GM06990 (cell line): ENCODE data around the gene UTP25.

ENCODE experiments used
- DNase-seq: peaks from one replicate; pipeline ENCODE4 v3.0.0-alpha.2; 2011; ENCODE audit not compliant: insufficient read length; ENCODE audit errors: extremely low read depth
- H3K27me3 ChIP-seq: replicated peaks from 2 replicates; pipeline ENCODE4 v1.6.0; 2011; ENCODE audit warnings: low read length; ENCODE audit not compliant: control insufficient read depth, insufficient read depth
- H3K36me3 ChIP-seq: 2 replicates; pipeline ENCODE4 v1.5.1; 2011; ENCODE audit warnings: low read length; ENCODE audit not compliant: control insufficient read depth, insufficient read depth
- H3K4me3 ChIP-seq: replicated peaks from 2 replicates; pipeline ENCODE4 v1.5.1; 2011; ENCODE audit warnings: low read depth, mild to moderate bottlenecking, control low read depth, low read length
- TF ChIP-seq, protein P1 (sequence below): IDR thresholded peaks from 2 replicates; pipeline ENCODE4 v1.5.1; 2011; ENCODE audit warnings: low read length, control low read depth, mild to moderate bottlenecking, inconsistent platforms; ENCODE audit not compliant: insufficient read depth, poor library complexity, severe bottlenecking

Gene UTP25

DNA sequence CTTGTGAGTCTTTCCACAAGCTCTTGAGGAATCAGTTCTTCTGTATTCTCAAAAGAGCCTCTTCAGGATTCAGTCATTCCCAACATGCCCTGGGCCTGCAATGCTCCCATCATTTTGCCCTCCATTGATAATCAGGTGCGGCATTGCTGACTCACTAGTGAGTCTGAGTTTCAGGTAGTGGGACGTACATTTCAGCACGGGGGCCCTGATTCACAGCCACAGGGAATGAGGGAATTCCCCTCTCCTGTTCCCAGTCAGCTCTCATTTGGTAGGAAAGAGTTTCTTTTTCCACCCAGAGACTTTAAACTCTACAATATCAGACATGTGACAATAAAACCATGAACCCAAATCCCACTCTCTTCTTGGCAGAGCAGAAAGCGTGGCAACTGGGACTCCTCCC is 18.2 kb upstream of the UTP25 start:
- Histone ChIP-seq H3K4me3 (no peak overlapping the region), H3K27me3 (no peaks in the 10 kb centered on the region), H3K36me3 (no peaks in the 10 kb centered on the region)
- no peak for DNase-seq
- TF ChIP-seq, protein P1, sequence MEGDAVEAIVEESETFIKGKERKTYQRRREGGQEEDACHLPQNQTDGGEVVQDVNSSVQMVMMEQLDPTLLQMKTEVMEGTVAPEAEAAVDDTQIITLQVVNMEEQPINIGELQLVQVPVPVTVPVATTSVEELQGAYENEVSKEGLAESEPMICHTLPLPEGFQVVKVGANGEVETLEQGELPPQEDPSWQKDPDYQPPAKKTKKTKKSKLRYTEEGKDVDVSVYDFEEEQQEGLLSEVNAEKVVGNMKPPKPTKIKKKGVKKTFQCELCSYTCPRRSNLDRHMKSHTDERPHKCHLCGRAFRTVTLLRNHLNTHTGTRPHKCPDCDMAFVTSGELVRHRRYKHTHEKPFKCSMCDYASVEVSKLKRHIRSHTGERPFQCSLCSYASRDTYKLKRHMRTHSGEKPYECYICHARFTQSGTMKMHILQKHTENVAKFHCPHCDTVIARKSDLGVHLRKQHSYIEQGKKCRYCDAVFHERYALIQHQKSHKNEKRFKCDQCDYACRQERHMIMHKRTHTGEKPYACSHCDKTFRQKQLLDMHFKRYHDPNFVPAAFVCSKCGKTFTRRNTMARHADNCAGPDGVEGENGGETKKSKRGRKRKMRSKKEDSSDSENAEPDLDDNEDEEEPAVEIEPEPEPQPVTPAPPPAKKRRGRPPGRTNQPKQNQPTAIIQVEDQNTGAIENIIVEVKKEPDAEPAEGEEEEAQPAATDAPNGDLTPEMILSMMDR = no peak

DNA sequence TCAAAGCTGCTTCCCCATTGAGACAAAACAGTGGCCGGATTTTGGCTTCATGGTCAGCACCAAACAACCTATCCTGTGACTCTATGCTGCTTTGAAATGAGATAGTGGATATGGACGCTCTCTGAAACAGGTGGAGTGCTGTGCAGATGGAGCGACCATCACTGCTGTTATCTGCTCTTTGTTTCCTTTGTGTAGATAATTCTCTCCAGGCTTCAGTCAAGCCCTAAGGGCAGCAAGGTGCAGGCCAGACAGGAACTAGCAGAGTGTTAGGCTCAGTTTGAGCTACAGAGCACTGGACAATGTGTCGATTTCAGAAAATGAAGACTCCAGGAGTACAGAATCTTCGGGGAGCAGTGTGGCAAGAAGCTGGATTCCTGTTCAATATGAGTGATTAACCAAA is 17.0 kb upstream of the UTP25 start:
- no peak for DNase-seq
- Histone ChIP-seq H3K27me3 (no peaks in the 10 kb centered on the region), H3K36me3 (no peaks in the 10 kb centered on the region), H3K4me3 (no peak overlapping the region)
- TF ChIP-seq, protein P1 = no peak

DNA sequence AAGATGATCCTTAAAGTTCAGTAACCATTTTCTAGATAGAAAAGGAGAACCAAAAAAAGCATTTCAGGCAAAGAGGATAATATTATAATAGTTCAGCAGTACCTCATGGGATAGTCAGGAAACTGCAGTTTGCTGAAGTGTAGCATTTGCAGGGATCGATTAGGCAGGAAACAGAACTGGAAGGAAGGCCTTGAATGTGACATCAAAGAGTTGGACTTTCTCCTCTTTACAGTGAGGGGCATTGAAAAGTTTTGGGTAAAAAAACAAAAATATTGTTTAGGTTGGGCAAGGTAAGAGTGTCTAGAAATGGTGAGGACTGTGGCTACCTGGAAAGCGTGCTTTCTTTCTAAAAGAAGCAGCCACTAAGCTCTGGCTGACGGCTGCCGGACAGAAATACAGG is 13.9 kb upstream of the UTP25 start:
- TF ChIP-seq, protein P1 = no peak
- DNase-seq = no peak
- Histone ChIP-seq H3K36me3 (no peaks in the 10 kb centered on the region), H3K4me3 (no peak overlapping the region), H3K27me3 (no peaks in the 10 kb centered on the region)

DNA sequence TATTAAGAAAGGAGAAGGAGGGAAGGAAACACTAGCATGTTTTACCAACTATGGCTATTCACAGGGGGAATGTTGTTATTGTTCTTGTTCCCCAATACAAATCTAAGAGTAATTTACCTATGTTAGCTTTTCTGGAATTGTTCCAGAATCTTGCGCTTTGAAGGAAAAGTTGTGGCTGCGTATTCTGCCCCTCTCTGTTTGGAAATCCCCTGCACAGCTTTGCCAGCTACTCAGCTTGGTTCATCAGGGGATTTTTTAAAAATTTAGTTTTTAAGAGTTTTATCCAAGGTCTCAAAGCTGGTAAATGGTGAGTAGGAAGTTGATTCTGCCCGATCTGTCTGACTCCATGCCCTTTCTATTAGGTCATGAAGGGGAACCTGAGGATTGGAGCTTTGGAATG is 12.3 kb upstream of the UTP25 start:
- no peak for DNase-seq

DNA sequence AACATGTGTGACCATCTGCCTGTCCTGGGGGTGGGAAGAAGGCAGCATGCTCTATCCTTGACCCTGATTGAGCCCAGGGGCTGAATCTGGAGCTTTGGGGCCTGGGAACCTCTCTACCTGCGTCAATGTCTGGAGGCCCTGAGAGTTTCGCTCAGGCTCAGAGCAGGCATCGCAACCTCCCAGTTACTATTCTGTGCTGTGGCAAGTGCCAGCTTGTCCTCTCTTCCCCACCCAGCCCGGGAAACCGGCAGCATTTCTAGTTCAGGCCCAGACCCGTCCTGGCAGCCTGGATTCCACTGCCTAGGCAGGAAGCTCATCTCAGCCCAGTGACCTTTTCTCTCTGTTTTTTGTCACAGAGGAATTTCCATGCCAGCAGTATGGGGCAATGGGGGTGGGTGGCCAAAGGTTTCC is 11.8 kb upstream of the UTP25 start:
- no peak overlapping the region for H3K4me3 ChIP-seq
- H3K27me3 ChIP-seq = no peaks in the 10 kb centered on the region
- TF ChIP-seq, protein P1 = no peak
- no peak for DNase-seq
- H3K36me3 ChIP-seq = no peaks in the 10 kb centered on the region

More for the DNA sequence above, 12.3 kb upstream of the UTP25 start:
- TF ChIP-seq, protein P1 = no peak
- H3K36me3 ChIP-seq = no peaks in the 10 kb centered on the region
- H3K4me3 ChIP-seq = no peak overlapping the region
- H3K27me3 ChIP-seq = no peaks in the 10 kb centered on the region

DNA sequence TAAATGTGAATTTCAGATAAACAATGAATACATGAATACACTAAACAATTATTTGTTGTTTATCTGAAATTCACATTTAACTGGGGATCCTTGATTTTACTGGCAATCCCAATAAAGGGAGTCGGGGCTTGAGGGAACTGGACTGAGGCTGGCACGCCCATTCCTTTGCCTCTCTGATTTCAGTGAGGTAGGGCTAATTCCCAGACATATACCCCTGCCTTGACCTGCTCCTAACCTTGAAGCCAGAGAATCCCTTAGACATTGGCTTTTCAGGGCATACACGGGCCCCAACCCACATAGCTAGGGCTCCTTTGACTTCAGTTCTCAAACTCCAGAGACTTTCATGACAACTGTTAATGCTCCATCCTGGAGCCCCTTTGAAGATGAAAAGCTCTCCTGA is 10.8 kb upstream of the UTP25 start:
- no peaks in the 10 kb centered on the region for H3K36me3 ChIP-seq
- no peaks in the 10 kb centered on the region for H3K27me3 ChIP-seq
- no peak overlapping the region for H3K4me3 ChIP-seq
- TF ChIP-seq, protein P1 = no peak
- DNase-seq = no peak
